HepG2 (cell line): ENCODE data around the gene RASSF4. TPM values are rescaled to one million over a fixed set of nuclear protein-coding genes. Genes with fewer than 3 reads are reported as not detected.

Experiments
- CERS6 ChIP-seq: sonication (generic); formaldehyde crosslinking; IDR thresholded peaks from 2 replicates; pipeline ENCODE4 v1.5.0; 2020; ENCODE audit warnings: missing genetic modification reagents
- GPBP1L1 ChIP-seq: sonication (generic); formaldehyde crosslinking; IDR thresholded peaks from 2 replicates; pipeline ENCODE4 v1.5.0; 2020; ENCODE audit warnings: mild to moderate bottlenecking, missing genetic modification reagents
- HMG20A ChIP-seq: IDR thresholded peaks from 2 replicates; pipeline ENCODE4 v1.6.1; 2016; ENCODE audit warnings: borderline replicate concordance
- NFKB2 ChIP-seq: sonication (generic); formaldehyde crosslinking; IDR thresholded peaks from 2 replicates; pipeline ENCODE4 v1.4.0; 2020; ENCODE audit warnings: missing genetic modification reagents, borderline replicate concordance
- PATZ1 ChIP-seq: sonication (generic); formaldehyde crosslinking; IDR thresholded peaks from 2 replicates; pipeline ENCODE4 v1.4.0; 2020; ENCODE audit warnings: missing genetic modification reagents
- PAXIP1 ChIP-seq: sonication (generic); formaldehyde crosslinking; conservative IDR thresholded peaks from 2 replicates; pipeline ENCODE4 v1.4.0; 2020; ENCODE audit warnings: mild to moderate bottlenecking, missing genetic modification reagents, moderate library complexity
- REL ChIP-seq: sonication (generic); formaldehyde crosslinking; conservative IDR thresholded peaks from 2 replicates; pipeline ENCODE4 v1.8.0; 2022; ENCODE audit warnings: mild to moderate bottlenecking, missing genetic modification reagents, moderate library complexity
- RXRA ChIP-seq: sonication (generic); formaldehyde crosslinking; IDR thresholded peaks from 2 replicates; pipeline ENCODE4 v1.5.1; 2020; ENCODE audit warnings: missing genetic modification reagents
- STAT6 ChIP-seq: sonication (generic); formaldehyde crosslinking; IDR thresholded peaks from 2 replicates; pipeline ENCODE4 v1.4.0; 2020; ENCODE audit warnings: missing genetic modification reagents, mild to moderate bottlenecking, borderline replicate concordance
- ZBTB14 ChIP-seq: sonication (generic); formaldehyde crosslinking; IDR thresholded peaks from 2 replicates; pipeline ENCODE4 v1.4.0; 2020; ENCODE audit warnings: missing genetic modification reagents
- ZHX1 ChIP-seq: sonication (generic); formaldehyde crosslinking; IDR thresholded peaks from 2 replicates; pipeline ENCODE4 v1.8.1; 2022; ENCODE audit warnings: low read depth, mild to moderate bottlenecking, missing genetic modification reagents
- ZNF383 ChIP-seq: sonication (generic); formaldehyde crosslinking; IDR thresholded peaks from 2 replicates; pipeline ENCODE4 v1.4.0; 2020; ENCODE audit warnings: missing genetic modification reagents, mild to moderate bottlenecking, borderline replicate concordance
- ZSCAN12 ChIP-seq: sonication (generic); formaldehyde crosslinking; IDR thresholded peaks from 2 replicates; pipeline ENCODE4 v1.9.0; 2021; ENCODE audit warnings: mild to moderate bottlenecking, missing genetic modification reagents
- ZSCAN29 ChIP-seq: sonication (generic); formaldehyde crosslinking; conservative IDR thresholded peaks from 2 replicates; pipeline ENCODE4 v1.4.0; 2020; ENCODE audit warnings: mild to moderate bottlenecking, missing genetic modification reagents
- polyA plus RNA-seq, 8 experiments: library from polyadenylated mRNA; depleted of rRNA in 3 of 8; stranded (reverse) in 7 of 8; unstranded in 1 of 8; fragments of >200 nt; fragmentation: Illumina TruSeq in 4 of 8; extraction: Trizol in 4 of 8; gene quantifications; 2 replicates each; pipeline versions ENCODE4 v1.2.1 to v1.2.3, GENCODE V29; 2011 to 2016; ENCODE audit warnings: low read depth in 4 of 8, missing spikeins in 1 of 8, mixed read lengths in 1 of 8; ENCODE audit not compliant: insufficient read depth in 1 of 8
- total RNA-seq, 5 experiments: library from RNA; depleted of rRNA; stranded (reverse); fragments of >200 nt; fragmentation: Illumina TruSeq; extraction: Trizol; gene quantifications; 2 replicates each; pipeline ENCODE4 v1.2.3, GENCODE V29; 2016; ENCODE audit warnings: low read depth in 1 of 5

The RASSF4 gene
- total and polyA plus RNA-seq, 2 of the 13 experiments (the other 11 are each of a cell fraction or from before 2014, with no cell fraction given) = 34.0 to 51.7 TPM

GRCh38 chr10:44927352-44927751, 32.2 kb upstream of the RASSF4 start (continued):
- TF ChIP-seq STAT6 (CRISPR knock-in tag) = no peak
- TF ChIP-seq PAXIP1 (CRISPR knock-in tag) = peak; percentile 44; the same call in 1 of the 2 replicates
- TF ChIP-seq ZHX1 (CRISPR knock-in tag) = no peak
- TF ChIP-seq PATZ1 (CRISPR knock-in tag) = peak; percentile 28; the same call in 1 of the 2 replicates
- TF ChIP-seq RXRA (CRISPR knock-in tag) = 0 out of 2 replicates have a peak, but pooled peaks have one; percentile 39
- TF ChIP-seq ZBTB14 = no peak
- peak; percentile 23; the same call in 1 of the 2 replicates for TF ChIP-seq HMG20A
- no peak for TF ChIP-seq REL (CRISPR knock-in tag)
- no peak for TF ChIP-seq ZSCAN29 (CRISPR knock-in tag)
- TF ChIP-seq GPBP1L1 (CRISPR knock-in tag) = no peak
- TF ChIP-seq ZNF383 = no peak
- TF ChIP-seq ZSCAN12 (CRISPR knock-in tag) = no peak
- TF ChIP-seq CERS6 (CRISPR knock-in tag) = no peak
- no peak for TF ChIP-seq NFKB2 (CRISPR knock-in tag)
